Stimulated activated CD8-positive, alpha-beta memory T cell treated with anti-CD3 and anti-CD28 coated beads, Interleukin-15, amount 100 ng/mL, for 1 hour (primary cell): ENCODE data around the gene TADA2A.
"Not testable (repeated sequence)": the region's sequence is repeated elsewhere in the genome, so short reads cannot be mapped to it uniquely, and the experiment has no call there.

Experiments used
- DNase-seq: peaks from one replicate; pipeline ENCODE4 v3.0.0-alpha.2; 2020; ENCODE audit warnings: low read depth

Gene TADA2A

DNA sequence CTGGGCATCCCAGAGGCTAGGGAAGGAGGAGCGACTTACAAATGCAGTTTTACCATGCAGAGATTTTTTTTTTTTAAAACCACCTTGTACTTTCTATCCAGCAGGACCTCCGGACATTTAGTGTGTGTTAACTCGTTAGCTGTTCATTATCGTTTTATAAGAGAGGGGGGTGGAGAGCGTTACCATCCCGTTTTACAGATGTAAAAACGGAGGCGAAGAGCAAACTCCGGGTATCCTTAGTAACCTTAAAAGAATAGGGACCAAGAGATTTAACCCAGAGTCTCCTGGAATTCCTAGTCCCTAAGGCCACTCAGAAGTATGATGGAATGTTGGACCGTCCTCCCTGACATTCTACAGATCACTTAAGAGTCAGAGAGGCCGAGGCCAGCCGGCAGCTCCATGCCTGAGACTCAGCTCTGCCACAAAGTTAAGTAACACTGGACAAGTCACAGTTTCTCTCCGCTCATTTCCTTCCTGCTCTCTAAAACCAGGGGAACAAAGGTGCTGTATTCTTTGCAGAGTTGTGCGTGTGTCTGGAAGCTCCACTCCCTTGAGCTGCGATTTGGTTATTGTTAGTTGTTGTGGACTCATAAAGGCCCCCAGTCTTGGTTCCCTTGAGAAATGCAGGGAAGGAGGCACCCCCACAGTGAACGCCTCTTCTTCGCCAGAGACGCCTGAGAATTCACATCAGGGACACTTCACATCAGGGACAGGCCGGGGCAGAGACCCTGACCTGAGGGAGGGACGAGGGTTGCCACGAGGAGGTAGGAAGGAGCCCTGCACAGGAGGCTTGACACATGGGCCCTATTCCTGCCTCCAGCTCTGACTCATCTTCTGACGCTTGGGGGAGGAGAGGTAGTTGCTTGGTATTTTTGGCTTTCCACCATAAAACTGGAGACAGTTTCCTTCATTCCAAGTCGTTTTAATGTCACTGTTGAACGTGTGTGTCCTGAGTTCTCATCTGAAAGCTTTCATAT is 84.2 kb downstream of the TADA2A start:
- no peak for DNase-seq

DNA sequence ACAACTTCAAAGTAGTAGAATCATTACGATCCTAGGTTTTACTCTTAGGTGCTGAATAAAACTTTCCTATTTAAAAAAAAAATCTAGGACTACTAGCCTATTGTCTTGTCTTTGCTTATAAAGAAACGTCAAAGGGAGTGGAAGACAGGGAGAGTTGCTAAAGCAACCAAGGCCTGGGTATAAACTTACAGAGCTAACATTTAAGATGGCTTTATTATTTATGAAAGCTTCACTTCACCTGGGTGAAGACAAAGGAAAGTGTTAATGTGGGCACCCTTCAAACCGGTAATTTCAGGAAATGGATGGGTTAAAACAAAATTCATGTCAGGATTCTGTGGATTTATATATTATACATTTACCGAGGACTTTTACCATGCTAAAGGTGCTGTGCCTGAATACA is 85.5 kb downstream of the TADA2A start:
- no peak for DNase-seq

DNA sequence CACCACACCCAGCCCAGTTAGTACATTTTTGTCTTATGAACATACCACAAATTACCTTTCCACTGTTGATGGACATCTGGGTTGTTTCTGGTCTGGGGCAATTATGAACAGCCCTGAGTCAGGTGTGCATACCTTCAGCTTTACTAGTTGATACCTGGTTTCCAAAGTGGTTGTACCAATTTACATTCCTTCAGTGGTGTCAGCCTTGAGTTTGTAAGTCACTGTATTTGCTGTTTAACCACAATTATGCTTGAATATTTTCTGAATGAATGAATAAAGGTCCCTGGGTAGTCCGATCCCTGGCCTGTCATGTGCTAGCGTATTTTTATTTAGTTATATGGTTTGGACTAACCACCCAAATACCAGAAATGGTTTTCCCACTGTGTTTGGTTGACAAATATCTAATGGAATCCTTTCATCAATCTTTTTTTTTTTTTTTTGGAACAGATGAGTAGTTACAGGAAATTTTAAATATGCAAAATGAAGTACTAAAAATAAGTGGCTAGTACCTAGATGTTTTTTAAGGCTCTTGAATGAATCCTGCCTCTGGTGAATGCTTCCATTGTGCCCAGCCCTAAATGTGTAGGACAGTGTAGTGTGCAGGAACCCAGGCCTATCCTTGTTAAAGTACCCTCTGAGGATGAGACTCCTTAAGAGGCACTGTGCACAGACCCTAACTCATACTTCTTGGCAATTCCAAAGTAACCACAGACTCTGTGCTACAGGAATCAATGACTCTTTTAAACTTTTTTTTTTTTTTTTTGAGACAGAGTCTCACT is 86.8 kb downstream of the TADA2A start:
- no peak for DNase-seq

DNA sequence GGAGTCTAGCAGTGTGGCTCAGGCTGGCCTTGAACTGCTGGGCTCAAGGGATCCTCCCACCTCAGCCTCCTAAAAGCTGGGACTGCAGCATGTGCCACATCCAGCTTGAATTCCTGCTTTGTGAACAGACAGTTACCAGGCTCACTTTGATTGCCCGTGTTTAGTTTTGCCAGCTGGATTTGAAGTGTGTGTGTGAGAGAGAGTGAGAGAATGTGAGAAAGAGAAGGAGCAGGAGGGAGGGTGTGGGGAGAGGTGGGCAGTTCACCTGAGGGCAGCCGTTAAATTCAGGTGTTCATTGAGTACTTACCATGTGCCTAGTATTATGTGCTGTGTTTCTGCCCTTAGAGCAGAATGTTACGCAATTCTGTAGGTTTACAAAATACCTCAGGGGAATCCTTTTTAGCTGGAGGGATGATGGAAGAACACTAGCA is 87.7 kb downstream of the TADA2A start:
- DNase-seq = no peak

- DNase-seq = no peak
These were observed 88.3 kb downstream of the TADA2A start for GRCh38 chr17:37494971-37495370.

DNA sequence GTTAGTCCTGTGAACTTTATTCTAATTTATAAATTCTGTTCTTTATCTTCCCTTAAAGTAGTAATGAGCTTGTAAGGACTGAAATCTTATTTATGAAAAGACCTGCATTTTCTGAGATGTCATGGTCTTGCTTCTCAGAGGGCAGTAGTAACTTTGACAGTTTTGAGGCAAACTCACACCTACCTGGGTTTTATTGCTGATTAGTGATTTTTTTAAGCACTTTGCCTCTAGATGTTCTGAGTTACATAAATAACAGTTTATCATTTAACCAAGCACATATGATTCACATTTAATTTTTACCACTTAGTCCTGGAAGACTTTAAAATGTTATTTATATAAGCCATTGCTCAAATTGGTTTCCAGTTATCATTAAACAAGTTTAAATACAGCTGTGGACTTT is 93.7 kb downstream of the TADA2A start:
- DNase-seq = no peak

GRCh38 chr17:37502009-37502936 is 95.6 kb downstream of the TADA2A start:
- DNase-seq = no peak

DNA sequence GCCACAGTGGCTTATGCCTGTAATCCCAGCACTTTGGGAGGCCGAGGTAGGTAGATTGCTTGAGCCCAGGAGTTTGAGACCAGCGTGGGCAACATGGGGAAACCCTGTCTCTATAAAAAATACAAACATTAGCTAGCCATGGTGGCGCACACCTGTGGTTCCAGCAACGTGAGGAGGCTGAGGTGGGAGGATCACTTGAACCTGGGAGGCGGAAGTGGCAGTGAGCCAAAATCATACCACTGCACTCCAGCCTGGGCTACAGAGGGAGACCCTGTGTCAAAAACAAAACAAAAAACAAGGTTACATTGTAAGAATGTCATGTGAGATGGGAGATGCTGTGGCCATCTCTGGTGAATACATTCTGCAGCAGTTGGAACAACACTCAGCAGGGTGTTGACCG is 96.5 kb downstream of the TADA2A start:
- no peak for DNase-seq

GRCh38 chr17:37505333-37505732 is 98.6 kb downstream of the TADA2A start:
- DNase-seq = no peak

DNA sequence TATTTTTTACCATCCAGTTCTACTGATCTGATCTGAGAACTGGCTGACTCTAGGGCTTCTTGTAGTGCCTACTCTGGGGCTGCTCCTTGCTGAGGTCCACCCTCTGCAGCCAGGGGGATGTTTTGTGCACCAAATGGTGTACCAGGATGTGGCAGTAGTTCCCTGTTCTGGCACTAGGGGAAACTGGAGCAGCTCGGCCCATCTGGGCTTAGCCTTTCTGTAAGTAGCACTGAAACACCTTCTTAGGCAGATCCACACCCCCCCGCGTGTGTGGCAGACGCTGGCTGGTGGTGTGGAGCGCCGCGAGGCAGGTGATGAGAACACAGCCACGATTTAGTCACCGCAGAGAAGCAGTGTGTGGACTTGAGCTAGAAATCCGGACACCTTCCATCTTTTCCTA is 100.0 kb downstream of the TADA2A start:
- DNase-seq = no peak

DNA sequence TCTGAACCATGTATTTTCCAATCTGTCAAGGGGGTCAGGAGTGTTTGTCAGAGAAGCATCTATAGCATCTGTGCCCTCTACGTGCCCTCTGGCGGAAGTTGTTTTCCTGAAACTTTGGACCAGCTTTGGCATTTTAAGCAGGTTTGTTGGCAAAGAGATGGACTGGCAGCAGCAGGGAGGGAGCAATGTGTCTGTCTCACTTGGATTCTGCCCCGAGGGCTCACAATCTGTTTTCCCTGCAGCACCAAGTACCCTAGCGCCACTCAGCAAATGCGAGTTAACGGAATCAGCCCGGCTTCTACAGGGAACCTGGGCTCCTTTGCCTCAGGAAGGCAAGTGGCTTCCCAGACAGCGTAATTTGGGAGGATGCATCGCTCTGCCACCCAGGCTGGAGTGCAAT is 100.4 kb downstream of the TADA2A start:
- DNase-seq = no peak

- no peak for DNase-seq
These were observed 103.4 kb downstream of the TADA2A start for GRCh38 chr17:37510056-37510455.

DNA sequence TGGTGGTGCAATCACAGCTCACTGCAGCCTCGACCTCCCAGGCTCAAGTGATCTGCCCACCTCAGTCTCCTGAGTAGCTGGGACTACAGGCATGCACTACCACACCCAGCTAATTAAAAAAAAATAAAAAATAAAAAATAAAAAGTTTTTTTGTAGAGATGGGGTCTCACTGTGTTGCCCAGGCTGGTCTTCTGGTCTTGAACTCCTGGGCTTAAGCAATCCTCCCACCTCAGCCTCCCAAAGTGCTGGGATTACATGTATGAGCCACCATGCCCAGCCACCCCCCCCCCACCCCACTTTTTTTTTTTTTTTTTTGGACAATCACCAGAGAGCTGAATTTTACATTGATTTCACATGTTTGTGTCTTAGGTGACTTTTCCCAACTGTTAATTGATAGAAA is 105.0 kb downstream of the TADA2A start:
- DNase-seq = not testable (repeated sequence)

DNA sequence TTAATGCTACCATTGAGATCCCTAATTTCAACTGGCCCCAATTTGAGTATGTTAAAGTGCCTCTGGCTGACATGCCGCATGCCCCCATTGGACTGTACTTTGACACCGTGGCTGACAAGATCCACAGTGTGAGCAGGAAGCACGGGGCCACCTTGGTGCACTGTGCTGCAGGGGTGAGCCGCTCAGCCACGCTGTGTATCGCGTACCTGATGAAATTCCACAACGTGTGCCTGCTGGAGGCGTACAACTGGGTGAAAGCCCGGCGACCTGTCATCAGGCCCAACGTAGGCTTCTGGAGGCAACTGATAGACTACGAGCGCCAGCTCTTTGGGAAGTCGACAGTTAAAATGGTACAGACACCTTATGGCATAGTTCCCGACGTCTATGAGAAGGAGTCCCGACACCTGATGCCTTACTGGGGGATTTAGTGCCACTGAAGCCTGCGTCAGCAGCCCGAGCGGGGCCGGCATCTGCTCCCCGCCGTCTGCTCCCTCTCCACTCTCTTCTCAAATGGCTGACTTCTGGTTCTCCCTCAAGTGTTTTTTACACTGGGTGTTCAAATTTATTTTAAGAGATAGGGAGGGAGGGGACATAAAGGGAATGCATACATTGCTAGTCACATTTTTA is 105.9 kb downstream of the TADA2A start:
- no peak for DNase-seq

GRCh38 chr17:37513711-37514110 is 107.0 kb downstream of the TADA2A start:
- no peak for DNase-seq

DNA sequence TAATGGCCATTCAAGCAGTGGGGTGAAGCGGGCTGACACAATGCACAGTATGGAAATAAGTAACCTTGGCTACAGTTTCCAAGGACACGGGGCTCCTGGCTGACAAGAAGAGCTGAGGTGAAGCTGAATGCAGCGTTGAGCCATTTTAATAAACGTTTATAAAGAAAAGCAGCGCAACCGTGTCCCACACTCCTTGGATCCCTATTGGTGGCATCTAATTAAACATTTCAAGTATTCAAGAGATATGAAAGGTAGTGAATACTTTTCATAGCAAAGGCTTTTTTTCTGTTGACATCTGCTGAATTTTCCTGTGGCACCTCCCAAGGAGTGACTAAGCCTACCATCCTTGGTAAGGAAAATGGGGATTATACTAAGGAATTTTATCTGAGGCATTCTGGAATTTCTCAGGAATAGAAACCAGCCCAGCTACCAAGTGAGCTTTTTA is 109.5 kb downstream of the TADA2A start:
- DNase-seq = no peak

- no peak for DNase-seq
These were observed 111.2 kb downstream of the TADA2A start for GRCh38 chr17:37517881-37518280.

- no peak for DNase-seq
These were observed 112.1 kb downstream of the TADA2A start for GRCh38 chr17:37518826-37519225.

DNA sequence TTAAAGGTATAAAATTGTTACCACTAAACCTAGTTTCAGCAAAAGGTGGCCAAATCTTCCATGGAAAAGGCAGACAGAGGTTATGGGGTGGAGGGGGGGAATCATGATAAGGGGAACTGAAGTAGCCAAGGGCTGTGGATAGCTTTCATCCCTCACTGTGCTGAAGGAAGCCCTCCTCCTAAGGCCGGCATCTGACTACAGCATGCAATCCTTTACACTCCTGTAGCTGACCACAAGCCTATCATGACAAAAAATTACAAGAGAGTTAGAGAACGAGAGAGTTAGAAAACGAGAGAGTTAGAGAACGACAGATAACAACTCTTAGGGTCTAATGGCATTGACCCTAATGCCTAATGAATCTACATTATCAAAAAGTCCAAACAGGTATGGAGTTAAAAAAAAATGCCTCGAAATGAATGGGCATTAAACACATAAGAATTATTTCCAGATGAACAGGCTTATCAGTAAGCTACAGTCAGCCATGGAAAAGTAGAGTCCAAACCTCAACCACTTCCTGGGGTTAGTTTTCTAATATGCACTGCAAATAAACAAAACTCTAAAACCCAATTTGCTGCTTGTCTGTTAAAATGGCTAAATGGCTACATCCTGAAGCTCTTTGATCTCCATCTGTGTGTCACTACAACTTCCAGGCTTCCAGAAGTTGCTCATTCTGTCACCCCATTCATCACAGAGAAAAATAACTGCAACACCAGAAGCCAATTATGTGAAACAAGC is 112.7 kb downstream of the TADA2A start:
- no peak for DNase-seq

DNA sequence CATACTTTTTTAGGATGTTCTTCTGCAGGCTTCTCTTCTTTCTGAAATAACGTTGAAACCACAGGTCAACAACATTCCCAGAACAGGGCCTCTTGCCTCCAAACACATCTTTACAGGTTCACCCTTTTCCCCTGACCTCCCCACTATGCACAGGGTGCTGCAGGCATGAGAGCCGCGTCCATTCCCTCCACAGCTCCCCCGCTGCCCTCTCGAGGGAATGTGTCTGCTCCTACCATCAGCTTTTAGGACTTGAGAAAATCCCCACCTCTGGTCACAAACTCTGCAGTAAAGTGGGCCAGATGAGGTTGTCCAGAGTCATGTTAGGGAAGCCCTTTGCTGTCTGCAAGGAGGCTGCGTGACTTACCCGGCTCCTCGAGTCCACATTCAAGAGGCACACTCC is 113.5 kb downstream of the TADA2A start:
- no peak for DNase-seq

GRCh38 chr17:37521821-37522220 is 115.1 kb downstream of the TADA2A start:
- no peak for DNase-seq
